CD14-positive monocyte (primary cell): ENCODE results near the gene MECR. TPM values are rescaled to one million over a fixed set of nuclear protein-coding genes. Genes with fewer than 3 reads are reported as not detected.

Experiments used
- DNase-seq, 3 donors: peaks; one replicate each; pipeline ENCODE4 v3.0.0-alpha.2; 2011 to 2022
- H2AFZ ChIP-seq: 2 replicates; pipeline ENCODE4 v1.6.0; 2012; ENCODE audit warnings: mild to moderate bottlenecking, low read depth, low read length, inconsistent platforms; ENCODE audit not compliant: insufficient read depth, poor library complexity, severe bottlenecking
- H3K27ac ChIP-seq, 2 donors: 1 replicate in 1 of 2; 2 replicates in 1 of 2; pipeline ENCODE4 v1.5.1; 2012 to 2013; ENCODE audit warnings: low read length in 2 of 2, control low read depth in 1 of 2, inconsistent platforms in 1 of 2, low read depth in 1 of 2, mild to moderate bottlenecking in 1 of 2
- H3K27me3 ChIP-seq, 2 donors: one replicate each; pipeline versions ENCODE4 v1.6.0 to v1.6.1; 2011 to 2013; ENCODE audit warnings: low read length in 2 of 2; ENCODE audit not compliant: control insufficient read depth in 2 of 2, insufficient read depth in 2 of 2
- H3K36me3 ChIP-seq, 2 donors: replicated peaks in 1 of 2; 1 replicate in 1 of 2; 2 replicates in 1 of 2; pipeline versions ENCODE4 v1.5.1 to v1.6.1; 2012 to 2013; ENCODE audit warnings: low read length in 2 of 2, control low read depth in 1 of 2, inconsistent platforms in 1 of 2, mild to moderate bottlenecking in 1 of 2; ENCODE audit not compliant: insufficient read depth in 2 of 2, control insufficient read depth in 1 of 2
- H3K4me1 ChIP-seq, 2 donors: 1 replicate in 1 of 2; 2 replicates in 1 of 2; pipeline versions ENCODE4 v1.5.1 to v1.6.1; 2012 to 2013; ENCODE audit warnings: low read length in 2 of 2, control low read depth in 1 of 2, inconsistent platforms in 1 of 2, mild to moderate bottlenecking in 1 of 2, moderate library complexity in 1 of 2; ENCODE audit not compliant: insufficient read depth in 2 of 2, control insufficient read depth in 1 of 2
- H3K4me2 ChIP-seq: replicated peaks from 2 replicates; pipeline ENCODE3; 2012; ENCODE audit warnings: low read length, moderate library complexity, mild to moderate bottlenecking; ENCODE audit not compliant: poor library complexity, severe bottlenecking; ENCODE audit errors: extremely low read depth
- H3K4me3 ChIP-seq, 3 experiments: fragments of 200-600 bp in 1 of 3; sonication (generic) in 1 of 3; replicated peaks in 1 of 3; 1 replicate in 2 of 3; 2 replicates in 1 of 3; pipeline ENCODE4 v1.5.1; 2011 to 2013; ENCODE audit warnings: low read length in 3 of 3, mild to moderate bottlenecking in 3 of 3, control low read depth in 2 of 3, low read depth in 2 of 3, inconsistent platforms in 1 of 3, moderate library complexity in 1 of 3
- H3K79me2 ChIP-seq: 2 replicates; pipeline ENCODE4 v1.6.0; 2012; ENCODE audit warnings: mild to moderate bottlenecking, control low read depth, inconsistent platforms, low read length, moderate library complexity; ENCODE audit not compliant: insufficient read depth
- H3K9ac ChIP-seq: 2 replicates; pipeline ENCODE4 v1.6.0; 2017; ENCODE audit warnings: low read length, mild to moderate bottlenecking; ENCODE audit not compliant: insufficient read depth, poor library complexity, severe bottlenecking
- H3K9me3 ChIP-seq, 2 donors: replicated peaks in 1 of 2; 1 replicate in 1 of 2; 2 replicates in 1 of 2; pipeline versions ENCODE4 v1.5.1 to v1.6.1; 2012 to 2013; ENCODE audit warnings: low read length in 2 of 2, control low read depth in 1 of 2; ENCODE audit not compliant: control insufficient read depth in 1 of 2, insufficient read depth in 1 of 2
- H4K20me1 ChIP-seq: 2 replicates; pipeline ENCODE4 v1.6.0; 2012; ENCODE audit warnings: mild to moderate bottlenecking, low read length, control low read depth, moderate library complexity; ENCODE audit not compliant: insufficient read depth
- H3K27ac Mint-ChIP-seq, 7 donors: one replicate each; pipeline ENCODE4 v1.8.0; 2020; ENCODE audit warnings: mild to moderate bottlenecking in 7 of 7, mixed read lengths in 7 of 7, moderate library complexity in 6 of 7, inconsistent platforms in 2 of 7
- H3K27me3 Mint-ChIP-seq, 3 donors: one replicate each; pipeline ENCODE4 v1.8.0; 2021 to 2022; ENCODE audit warnings: low read depth in 3 of 3, mild to moderate bottlenecking in 3 of 3, mixed read lengths in 3 of 3, moderate library complexity in 3 of 3, inconsistent platforms in 1 of 3
- H3K36me3 Mint-ChIP-seq, 2 donors: one replicate each; pipeline ENCODE4 v1.8.0; 2020; ENCODE audit warnings: mixed read lengths in 2 of 2, inconsistent platforms in 1 of 2, mild to moderate bottlenecking in 1 of 2
- H3K4me1 Mint-ChIP-seq: one replicate; pipeline ENCODE4 v1.8.0; 2020; ENCODE audit warnings: mild to moderate bottlenecking, mixed read lengths
- H3K4me3 Mint-ChIP-seq, 2 donors: one replicate each; pipeline ENCODE4 v1.8.0; 2020; ENCODE audit warnings: mild to moderate bottlenecking in 2 of 2, mixed read lengths in 2 of 2, moderate library complexity in 1 of 2
- H3K9me3 Mint-ChIP-seq, 7 donors: one replicate each; pipeline ENCODE4 v1.8.0; 2020 to 2022; ENCODE audit warnings: mixed read lengths in 7 of 7, mild to moderate bottlenecking in 6 of 7, moderate library complexity in 6 of 7, inconsistent platforms in 2 of 7
- WGBS: methylation state at CpG from one replicate; pipeline ENCODE4 v1.1.5; 2013; ENCODE audit warnings: missing lambda C conversion rate; ENCODE audit not compliant: insufficient coverage; 5-methylcytosine and 5-hydroxymethylcytosine counted together
- intact Hi-C, 2 donors: fragments of 100-400 bp; cut with micrococcal nuclease; formaldehyde crosslinking; loops; one replicate each; pipeline versions ENCODE4 v1.15.0 to v1.15.1; 2023
- polyA plus RNA-seq, 3 donors: library from polyadenylated mRNA; depleted of rRNA in 1 of 3; unstranded in 2 of 3; stranded (reverse) in 1 of 3; fragments of 300-500 nt in 2 of 3; fragments of >200 nt in 1 of 3; fragmentation: Illumina TruSeq in 2 of 3; gene quantifications; 1 replicate in 2 of 3; 2 replicates in 1 of 3; pipeline ENCODE4 v1.2.3, GENCODE V29; 2012 to 2021
- TF ChIP-seq, protein P1 (sequence below): fragments of 200-600 bp; IDR thresholded peaks from one replicate; pipeline ENCODE4 v1.8.0; 2022; ENCODE audit warnings: antibody characterized with exemption, mild to moderate bottlenecking

The MECR gene
- polyA plus RNA-seq, 3 donors = 6.3 to 8.5 (median 7.5) TPM

GRCh38 chr1:29247044-29247443 is 16.3 kb upstream of the MECR start:
- no peaks in the 10 kb centered on the region for H4K20me1 ChIP-seq
- TF ChIP-seq, protein P1, sequence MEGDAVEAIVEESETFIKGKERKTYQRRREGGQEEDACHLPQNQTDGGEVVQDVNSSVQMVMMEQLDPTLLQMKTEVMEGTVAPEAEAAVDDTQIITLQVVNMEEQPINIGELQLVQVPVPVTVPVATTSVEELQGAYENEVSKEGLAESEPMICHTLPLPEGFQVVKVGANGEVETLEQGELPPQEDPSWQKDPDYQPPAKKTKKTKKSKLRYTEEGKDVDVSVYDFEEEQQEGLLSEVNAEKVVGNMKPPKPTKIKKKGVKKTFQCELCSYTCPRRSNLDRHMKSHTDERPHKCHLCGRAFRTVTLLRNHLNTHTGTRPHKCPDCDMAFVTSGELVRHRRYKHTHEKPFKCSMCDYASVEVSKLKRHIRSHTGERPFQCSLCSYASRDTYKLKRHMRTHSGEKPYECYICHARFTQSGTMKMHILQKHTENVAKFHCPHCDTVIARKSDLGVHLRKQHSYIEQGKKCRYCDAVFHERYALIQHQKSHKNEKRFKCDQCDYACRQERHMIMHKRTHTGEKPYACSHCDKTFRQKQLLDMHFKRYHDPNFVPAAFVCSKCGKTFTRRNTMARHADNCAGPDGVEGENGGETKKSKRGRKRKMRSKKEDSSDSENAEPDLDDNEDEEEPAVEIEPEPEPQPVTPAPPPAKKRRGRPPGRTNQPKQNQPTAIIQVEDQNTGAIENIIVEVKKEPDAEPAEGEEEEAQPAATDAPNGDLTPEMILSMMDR = no peak
- H3K27me3 ChIP-seq = peaks cover 0 to 3% of the 10 kb centered on the region in 2 donors
- H3K79me2 ChIP-seq = no peaks in the 10 kb centered on the region
- 87% methylated on average over 3 of the region's 3 CpGs for WGBS
- H3K9me3 ChIP-seq = no peaks in the 10 kb centered on the region
- H3K36me3 ChIP-seq = no peaks in the 10 kb centered on the region
- Mint-ChIP-seq H3K27ac (no peak overlapping the region), H3K9me3 (peaks cover 0 to 3% (median 0%) of the 10 kb centered on the region in 7 donors), H3K4me3 (no peak overlapping the region), H3K4me1 (peaks cover 3% of the 10 kb centered on the region), H3K36me3 (no peaks in the 10 kb centered on the region), H3K27me3 (peaks cover 2 to 6% (median 2%) of the 10 kb centered on the region in 3 donors)
- no peak overlapping the region for H3K4me2 ChIP-seq
- intact Hi-C loops = no loop called here
- H3K9ac ChIP-seq = no peak overlapping the region
- DNase-seq = no peak
- H3K27ac ChIP-seq = no peak overlapping the region
- H2AFZ ChIP-seq = no peak overlapping the region
- no peaks in the 10 kb centered on the region for H3K4me1 ChIP-seq
- no peak overlapping the region for H3K4me3 ChIP-seq

- H3K36me3 ChIP-seq = no peaks in the 10 kb centered on the region
- no peak overlapping the region for H3K4me3 Mint-ChIP-seq
- no peaks in the 10 kb centered on the region for H3K79me2 ChIP-seq
- H3K9ac ChIP-seq = no peak overlapping the region
- peaks cover 5 to 16% (median 8%) of the 10 kb centered on the region in 3 donors for H3K27me3 Mint-ChIP-seq
- peaks cover 3% of the 10 kb centered on the region for H3K4me1 Mint-ChIP-seq
- no peak overlapping the region for H3K27ac ChIP-seq
- H3K9me3 ChIP-seq = no peaks in the 10 kb centered on the region
- no peak overlapping the region for H3K4me3 ChIP-seq
- peaks cover 0 to 8% of the 10 kb centered on the region in 2 donors for H3K27me3 ChIP-seq
- H3K9me3 Mint-ChIP-seq = peaks cover 0 to 3% (median 0%) of the 10 kb centered on the region in 7 donors
- intact Hi-C loops = no loop called here
- H4K20me1 ChIP-seq = no peaks in the 10 kb centered on the region
- no peak for DNase-seq
- no peak overlapping the region for H3K27ac Mint-ChIP-seq
- no peaks in the 10 kb centered on the region for H3K4me1 ChIP-seq
- TF ChIP-seq, protein P1 = no peak
- H3K36me3 Mint-ChIP-seq = no peaks in the 10 kb centered on the region
- no peak overlapping the region for H3K4me2 ChIP-seq
- 63% methylated on average over 5 of the region's 5 CpGs for WGBS
- no peak overlapping the region for H2AFZ ChIP-seq
Measured at GRCh38 chr1:29245876-29246275, 15.1 kb upstream of the MECR start.
